Activated T-helper 2 cell treated with anti-CD3 and anti-CD28 coated beads, Interferon-gamma antibody, Interleukin-2, Interleukin-4, amounts not matched to agents 10 μg/mL and 5 μg/mL and 100 μg/mL, durations not matched to agents 14 hours and 24 hours and 36 hours (primary cell): ENCODE data around the gene OR13F1. TPM values are rescaled to one million over a fixed set of nuclear protein-coding genes. Genes with fewer than 3 reads are reported as not detected.

Source experiments
- DNase-seq: peaks from one replicate; pipeline ENCODE4 v3.0.0; 2021; ENCODE audit warnings: low spot score
- H3K27ac Mint-ChIP-seq: one replicate; pipeline ENCODE4 v1.8.0; 2021; ENCODE audit warnings: mixed read lengths
- H3K27me3 Mint-ChIP-seq: one replicate; pipeline ENCODE4 v1.8.0; 2021; ENCODE audit warnings: low read depth, mixed read lengths
- H3K36me3 Mint-ChIP-seq: one replicate; pipeline ENCODE4 v1.8.0; 2021; ENCODE audit warnings: low read depth, mixed read lengths
- H3K4me1 Mint-ChIP-seq: one replicate; pipeline ENCODE4 v1.8.0; 2021; ENCODE audit warnings: low read depth, mixed read lengths
- H3K4me3 Mint-ChIP-seq: one replicate; pipeline ENCODE4 v1.8.0; 2021; ENCODE audit warnings: low read depth, mild to moderate bottlenecking, moderate library complexity, mixed read lengths
- H3K9me3 Mint-ChIP-seq: one replicate; pipeline ENCODE4 v1.8.0; 2021; ENCODE audit warnings: mixed read lengths
- intact Hi-C: fragments of 100-400 bp; cut with micrococcal nuclease; formaldehyde crosslinking; loops from one replicate; pipeline ENCODE4 v1.15.1; 2023
- total RNA-seq: library from RNA; stranded (reverse); gene quantifications from 2 replicates; pipeline ENCODE4 v1.2.3, GENCODE V29; 2022

OR13F1 gene
- total RNA-seq, 1 donor from 2014 or later: not detected

- intact Hi-C loops: no loop called here
- Mint-ChIP-seq H3K9me3 (no peaks in the 10 kb centered on the region), H3K27me3 (no peaks in the 10 kb centered on the region), H3K4me1 (no peaks in the 10 kb centered on the region), H3K4me3 (no peak overlapping the region), H3K36me3 (no peaks in the 10 kb centered on the region), H3K27ac (no peak overlapping the region)
- no peak for DNase-seq
Measured at GRCh38 chr9:104544644-104545043, 40.6 kb downstream of the OR13F1 start.

GRCh38 chr9:104553261-104553660 lies 49.2 kb downstream of the OR13F1 start:
- DNase-seq: no peak

More at GRCh38 chr9:104553261-104553660, 49.2 kb downstream of the OR13F1 start:
- Mint-ChIP-seq H3K27ac (no peak overlapping the region), H3K4me3 (no peak overlapping the region), H3K4me1 (no peaks in the 10 kb centered on the region), H3K36me3 (no peaks in the 10 kb centered on the region), H3K9me3 (no peaks in the 10 kb centered on the region), H3K27me3 (no peaks in the 10 kb centered on the region)
- intact Hi-C loops: no loop called here

Other genes with a start within 250 kb of the OR13F1 start
- gene OR13C4, start 22.9 kb downstream of the OR13F1 start, total RNA-seq: not detected in 2 replicates
- gene OR13C3, start 32.6 kb downstream of the OR13F1 start, total RNA-seq: not detected in 2 replicates
- gene OR13C8, start 64.9 kb downstream of the OR13F1 start, total RNA-seq: not detected in 2 replicates
- not detected in 2 replicates for gene OR13C5, start 95.2 kb downstream of the OR13F1 start, total RNA-seq
- gene OR13C2, start 101.4 kb downstream of the OR13F1 start, total RNA-seq: not detected in 2 replicates
- gene OR13C9, start 113.9 kb downstream of the OR13F1 start, total RNA-seq: not detected in 2 replicates
- gene OR13D1, start 190.3 kb downstream of the OR13F1 start, total RNA-seq: not detected in 2 replicates
- 10.3 and 10.8 TPM in 2 replicates for gene NIPSNAP3A, start 243.4 kb downstream of the OR13F1 start, total RNA-seq